ENCODE results near the gene SULT2A1. TPM values are rescaled to one million over a fixed set of nuclear protein-coding genes. Genes with fewer than 3 reads are reported as not detected.

The SULT2A1 gene
- total RNA-seq, 1 donor from 2014 or later: 1.7 TPM

GRCh38 chr19:47899335-47899734, 13.2 kb upstream of the SULT2A1 start:
- DNase-seq (ENCODE audit: extremely low spot score in 2 of 2): no peak

GRCh38 chr19:47897861-47898260, 11.7 kb upstream of the SULT2A1 start:
- intact Hi-C loops (cut with DNase I): no loop called here
- no peak for DNase-seq (ENCODE audit: extremely low spot score in 2 of 2)

More at GRCh38 chr19:47899335-47899734, 13.2 kb upstream of the SULT2A1 start:
- Histone ChIP-seq H3K27ac (no peak overlapping the region), H3K4me1 (no peaks in the 10 kb centered on the region), H3K9me3 (no peaks in the 10 kb centered on the region), H3K36me3 (no peaks in the 10 kb centered on the region), H3K27me3 (no peaks in the 10 kb centered on the region), H3K4me3 (no peak overlapping the region)
- TF ChIP-seq POLR2AphosphoS5 (IDR thresholded peaks at IDR 0.05; ENCODE audit: insufficient read depth in 1 of 2, low read depth in 1 of 2): no peak
- no peak for TF ChIP-seq POLR2A (IDR thresholded peaks at IDR 0.05)
- no peak for TF ChIP-seq CTCF (IDR thresholded peaks at IDR 0.05)
- intact Hi-C loops (cut with DNase I): no loop called here

GRCh38 chr19:47896773-47897172, 10.7 kb upstream of the SULT2A1 start:
- no peak for DNase-seq (ENCODE audit: extremely low spot score in 2 of 2)
- Histone ChIP-seq H3K9me3 (no peaks in the 10 kb centered on the region), H3K36me3 (no peaks in the 10 kb centered on the region), H3K27me3 (no peaks in the 10 kb centered on the region), H3K4me1 (no peaks in the 10 kb centered on the region), H3K27ac (no peak overlapping the region), H3K4me3 (no peak overlapping the region)
- intact Hi-C loops (cut with DNase I): no loop called here
- TF ChIP-seq POLR2A (IDR thresholded peaks at IDR 0.05) (no peak), CTCF (IDR thresholded peaks at IDR 0.05) (no peak), POLR2AphosphoS5 (IDR thresholded peaks at IDR 0.05; ENCODE audit: insufficient read depth in 1 of 2, low read depth in 1 of 2) (no peak)

More at GRCh38 chr19:47897861-47898260, 11.7 kb upstream of the SULT2A1 start:
- Histone ChIP-seq H3K27me3 (no peaks in the 10 kb centered on the region), H3K27ac (no peak overlapping the region), H3K4me1 (no peaks in the 10 kb centered on the region), H3K4me3 (no peak overlapping the region), H3K36me3 (no peaks in the 10 kb centered on the region), H3K9me3 (no peaks in the 10 kb centered on the region)
- TF ChIP-seq POLR2A (IDR thresholded peaks at IDR 0.05) (no peak), CTCF (IDR thresholded peaks at IDR 0.05) (no peak), POLR2AphosphoS5 (IDR thresholded peaks at IDR 0.05; ENCODE audit: insufficient read depth in 1 of 2, low read depth in 1 of 2) (no peak)

GRCh38 chr19:47896019-47896418, 9.9 kb upstream of the SULT2A1 start:
- TF ChIP-seq POLR2A (IDR thresholded peaks at IDR 0.05): no peak
- TF ChIP-seq POLR2AphosphoS5 (IDR thresholded peaks at IDR 0.05; ENCODE audit: insufficient read depth in 1 of 2, low read depth in 1 of 2): no peak
- TF ChIP-seq CTCF (IDR thresholded peaks at IDR 0.05): no peak
- H3K9me3 ChIP-seq: no peaks in the 10 kb centered on the region
- no peaks in the 10 kb centered on the region for H3K27me3 ChIP-seq
- no peak for DNase-seq (ENCODE audit: extremely low spot score in 2 of 2)
- intact Hi-C loops (cut with DNase I): no loop called here
- no peaks in the 10 kb centered on the region for H3K36me3 ChIP-seq
- H3K27ac ChIP-seq: no peak overlapping the region
- H3K4me3 ChIP-seq: no peak overlapping the region
- H3K4me1 ChIP-seq: no peaks in the 10 kb centered on the region

GRCh38 chr19:47895165-47895782, 9.2 kb upstream of the SULT2A1 start:
- Histone ChIP-seq H3K27ac (no peak overlapping the region), H3K4me1 (no peaks in the 10 kb centered on the region), H3K36me3 (no peaks in the 10 kb centered on the region), H3K4me3 (no peak overlapping the region), H3K9me3 (no peaks in the 10 kb centered on the region), H3K27me3 (no peaks in the 10 kb centered on the region)
- TF ChIP-seq POLR2AphosphoS5 (IDR thresholded peaks at IDR 0.05; ENCODE audit: insufficient read depth in 1 of 2, low read depth in 1 of 2): no peak
- TF ChIP-seq POLR2A (IDR thresholded peaks at IDR 0.05): no peak
- TF ChIP-seq CTCF (IDR thresholded peaks at IDR 0.05): no peak
- intact Hi-C loops (cut with DNase I): no loop called here
- DNase-seq (ENCODE audit: extremely low spot score in 2 of 2): no peak
